K562 (cell line): ENCODE measurements around the gene SUOX. TPM values are rescaled to one million over a fixed set of nuclear protein-coding genes. Genes with fewer than 3 reads are reported as not detected.
A peak's percentile ranks its signal among the peaks of the same experiment; 100 is the strongest.

Source experiments
- CHD1 ChIP-seq: fragments of 200-600 bp; sonication (generic); IDR thresholded peaks from one replicate; pipeline ENCODE4 v1.6.1; 2012; ENCODE audit warnings: mild to moderate bottlenecking, moderate library complexity, low read length, inconsistent platforms
- CREM ChIP-seq: IDR thresholded peaks from 2 replicates; pipeline ENCODE4 v1.6.1; 2014; ENCODE audit warnings: antibody characterized with exemption, low read depth
- DNMT1 ChIP-seq: fragments of 450-650 bp; IDR thresholded peaks from 2 replicates; pipeline ENCODE4 v1.6.1; 2016; ENCODE audit warnings: antibody characterized with exemption, mild to moderate bottlenecking
- ERF ChIP-seq: fragments of 450-650 bp; formaldehyde crosslinking; IDR thresholded peaks from 2 replicates; pipeline ENCODE4 v1.4.0; 2020; ENCODE audit warnings: mild to moderate bottlenecking, mixed read lengths
- KLF16 ChIP-seq: IDR thresholded peaks from 2 replicates; pipeline ENCODE4 v1.6.1; 2016; ENCODE audit warnings: antibody characterized with exemption
- RB1 ChIP-seq: fragments of 450-650 bp; IDR thresholded peaks from 2 replicates; pipeline ENCODE4 v1.6.1; 2017; ENCODE audit warnings: low read depth, mild to moderate bottlenecking
- RCOR1 ChIP-seq, 2 experiments: IDR thresholded peaks; 2 replicates each; pipeline ENCODE4 v1.6.1; 2012; ENCODE audit warnings: low read depth in 2 of 2, low read length in 2 of 2, borderline replicate concordance in 1 of 2, improper control_type of control experiment in 1 of 2
- ZBTB40 ChIP-seq, 2 experiments: fragments of 450-650 bp in 1 of 2; sonication (generic) in 1 of 2; formaldehyde crosslinking in 1 of 2; IDR thresholded peaks; 2 replicates each; pipeline versions ENCODE4 v1.7.1 to v1.9.0; 2016 to 2022; ENCODE audit warnings: inconsistent platforms in 1 of 2, mild to moderate bottlenecking in 1 of 2, missing genetic modification reagents in 1 of 2
- ZNF224 ChIP-seq: sonication (generic); formaldehyde crosslinking; IDR thresholded peaks from 2 replicates; pipeline ENCODE4 v1.8.0; 2022; ENCODE audit warnings: mild to moderate bottlenecking, missing genetic modification reagents
- ZNF407 ChIP-seq: fragments of 450-650 bp; IDR thresholded peaks from 2 replicates; pipeline ENCODE4 v1.6.1; 2016; ENCODE audit warnings: low read depth
- ZNF780A ChIP-seq: fragments of 250-450 bp; sonication (Bioruptor Pico); IDR thresholded peaks from 2 replicates; pipeline ENCODE4 v1.5.0; 2021; ENCODE audit warnings: mild to moderate bottlenecking
- polyA plus RNA-seq, 8 experiments: library from polyadenylated mRNA; depleted of rRNA in 4 of 8; stranded (reverse) in 5 of 8; unstranded in 3 of 8; fragments of >200 nt; fragmentation: Nextera tagmentation in 2 of 8; fragmentation: Illumina TruSeq in 1 of 8; extraction: Ambion mirVana in 2 of 8; extraction: Trizol in 1 of 8; gene quantifications; 2 replicates each; pipeline versions ENCODE4 v1.2.1 to v1.2.3, GENCODE V29; 2011 to 2014; ENCODE audit warnings: inconsistent platforms in 1 of 8, missing spikeins in 1 of 8
- total RNA-seq, 7 experiments: library from RNA; depleted of rRNA in 6 of 7; stranded (reverse); fragments of >200 nt in 6 of 7; fragmentation: Illumina TruSeq in 2 of 7; extraction: Trizol in 2 of 7; gene quantifications; 2 replicates each; pipeline versions ENCODE4 v1.2.1 to v1.2.3, GENCODE V29; 2011 to 2021; ENCODE audit warnings: low replicate concordance in 1 of 7

SUOX gene
- total and polyA plus RNA-seq, 9 of the 15 experiments (the other 6 are each of a cell fraction or from before 2014, with no cell fraction given) = 9.2 to 39.7 (median 25.4) TPM

GRCh38 chr12:56010111-56010570 lies 13.1 kb downstream of the SUOX start (continued):
- TF ChIP-seq RCOR1 (IDR thresholded peaks at IDR 0.05; ENCODE audit: borderline replicate concordance in 1 of 2, low read depth in 2 of 2, low read length in 2 of 2) (peak in 1 of 2 experiments; percentile 99; a peak in 2 of 4 replicates), DNMT1 (no peak), CREM (peak; percentile 19; the same call in 1 of the 2 replicates), ZNF224 (CRISPR knock-in tag) (no peak), ZNF780A (CRISPR knock-in tag) (no peak), ERF (no peak), ZBTB40 (IDR thresholded peaks at IDR 0.05) (no peak), ZBTB40 (CRISPR knock-in tag; IDR thresholded peaks at IDR 0.05) (no peak), KLF16 (peak; percentile 69; the same call in 1 of the 2 replicates), ZNF407 (no peak), CHD1 (no peak), RB1 (no peak)
